GM12878 (cell line): Measurements from ENCODE around the gene FBXW8. TPM values are rescaled to one million over a fixed set of nuclear protein-coding genes. Genes with fewer than 3 reads are reported as not detected.

Experiments
- ATAC-seq: fragments of 200-7000 bp; cut with Tn5 transposase; 3 replicates; pipeline ENCODE4 v1.9.1; 2020; ENCODE audit warnings: mild to moderate bottlenecking, moderate library complexity
- BruUV-seq: library from RNA; stranded (reverse); fragments of 400-500 nt; replicated peaks from 2 replicates; lab custom pipeline; 2021; lab: Mats Ljungman, UMichigan
- CTCF ChIA-PET: fragments of 300-600 bp; sonication (Branson Sonifier 250); formaldehyde crosslinking; extraction: SDS; loops from one replicate; lab custom pipeline; 2021; ENCODE audit warnings: inconsistent platforms; lab: Yijun Ruan, JAX
- POLR2A ChIA-PET: fragments of 350-600 bp; formaldehyde crosslinking; extraction: SDS; loops from one replicate; lab custom pipeline; 2021; ENCODE audit warnings: inconsistent platforms; lab: Charles Lee
- RAD21 ChIA-PET: fragments of 300-600 bp; sonication (Branson Sonifier 250); formaldehyde crosslinking; loops from one replicate; lab custom pipeline; 2023; ENCODE audit warnings: antibody characterized with exemption; ENCODE audit not compliant: unreplicated experiment; lab: Charles Lee
- SMC1A ChIA-PET: fragments of 300-600 bp; sonication (Branson Sonifier 250); formaldehyde crosslinking; loops from one replicate; lab custom pipeline; 2023; ENCODE audit not compliant: unreplicated experiment, uncharacterized antibody; lab: Charles Lee
- DNase-seq: peaks from one replicate; pipeline ENCODE4 v3.0.0-alpha.2; 2011; ENCODE audit warnings: low read depth, low spot score
- FAIRE-seq: peaks from 3 replicates; lab custom pipeline; 2011; peaks lifted over from hg19 to GRCh38; lab: Jason Lieb, UNC
- H2AFZ ChIP-seq: 2 replicates; pipeline ENCODE4 v1.6.0; 2011; ENCODE audit warnings: low read depth, low read length, control low read depth; ENCODE audit not compliant: control insufficient read depth
- H3K27ac ChIP-seq: 2 replicates; pipeline ENCODE4 v1.5.1; 2011; ENCODE audit warnings: control low read depth; ENCODE audit not compliant: control insufficient read depth, insufficient read depth
- H3K27me3 ChIP-seq, 2 experiments: replicated peaks in 1 of 2; 2 replicates each; pipeline versions ENCODE4 v1.6.0 to v1.6.1; 2011; ENCODE audit warnings: low read length in 1 of 2; ENCODE audit not compliant: control insufficient read depth in 2 of 2, insufficient read depth in 2 of 2
- H3K36me3 ChIP-seq, 2 experiments: 2 replicates each; pipeline ENCODE4 v1.5.1; 2011; ENCODE audit warnings: low read length in 1 of 2; ENCODE audit not compliant: control insufficient read depth in 2 of 2, insufficient read depth in 2 of 2
- H3K4me1 ChIP-seq: 2 replicates; pipeline ENCODE4 v1.6.1; 2011; ENCODE audit warnings: mild to moderate bottlenecking, low read length, moderate library complexity, mixed read lengths; ENCODE audit not compliant: control insufficient read depth, insufficient read depth
- H3K4me2 ChIP-seq: 2 replicates; pipeline ENCODE4 v1.6.0; 2011; ENCODE audit warnings: control low read depth; ENCODE audit not compliant: control insufficient read depth, insufficient read depth
- H3K4me3 ChIP-seq: fragments of 200-600 bp; sonication (generic); 2 replicates; pipeline ENCODE4 v1.5.1; 2016
- H3K79me2 ChIP-seq: 2 replicates; pipeline ENCODE4 v1.6.0; 2011; ENCODE audit warnings: low read length; ENCODE audit not compliant: control insufficient read depth, insufficient read depth
- H3K9ac ChIP-seq: 2 replicates; pipeline ENCODE4 v1.8.0; 2011; ENCODE audit warnings: low read length, control low read depth, mixed read lengths; ENCODE audit not compliant: control insufficient read depth, insufficient read depth
- H3K9me3 ChIP-seq: replicated peaks from 3 replicates; pipeline ENCODE4 v1.5.1; 2011; ENCODE audit warnings: mild to moderate bottlenecking, low read length; ENCODE audit not compliant: control insufficient read depth, insufficient read depth
- H4K20me1 ChIP-seq: 2 replicates; pipeline ENCODE4 v1.6.0; 2011; ENCODE audit not compliant: control insufficient read depth, insufficient read depth
- BACH1 ChIP-seq: fragments of 450-650 bp; IDR thresholded peaks from 2 replicates; pipeline ENCODE4 v1.6.1; 2017; ENCODE audit warnings: mild to moderate bottlenecking, borderline replicate concordance
- BRCA1 ChIP-seq: IDR thresholded peaks from 2 replicates; pipeline ENCODE4 v1.6.1; 2011; ENCODE audit warnings: low read depth, low read length, improper control_type of control experiment
- E2F8 ChIP-seq: fragments of 450-650 bp; IDR thresholded peaks from 2 replicates; pipeline ENCODE4 v1.6.1; 2018; ENCODE audit warnings: mild to moderate bottlenecking, low read depth, moderate library complexity; ENCODE audit not compliant: partially characterized antibody
- EZH2 ChIP-seq: IDR thresholded peaks from 2 replicates; pipeline ENCODE4 v1.6.1; 2012; ENCODE audit warnings: low read depth, mild to moderate bottlenecking, control low read depth, inconsistent platforms, low read length, borderline replicate concordance; ENCODE audit not compliant: control insufficient read depth
- HCFC1 ChIP-seq: fragments of 150-350 bp; IDR thresholded peaks from 2 replicates; pipeline ENCODE4 v1.6.1; 2014; ENCODE audit warnings: low read length
- IKZF1 ChIP-seq: fragments of 450-650 bp; conservative IDR thresholded peaks from 2 replicates; pipeline ENCODE4 v1.6.1; 2017; ENCODE audit warnings: antibody characterized with exemption, mild to moderate bottlenecking
- KDM1A ChIP-seq: fragments of 200-600 bp; sonication (generic); IDR thresholded peaks from 2 replicates; pipeline ENCODE4 v1.6.1; 2016; ENCODE audit warnings: borderline replicate concordance
- MTA2 ChIP-seq: fragments of 450-650 bp; IDR thresholded peaks from 2 replicates; pipeline ENCODE4 v1.6.1; 2016; ENCODE audit warnings: low read depth, mild to moderate bottlenecking, moderate library complexity
- MYB ChIP-seq: fragments of 150-350 bp; IDR thresholded peaks from 2 replicates; pipeline ENCODE4 v1.6.1; 2014; ENCODE audit warnings: mild to moderate bottlenecking, low read depth, low read length, borderline replicate concordance
- NFIC ChIP-seq: IDR thresholded peaks from 2 replicates; pipeline ENCODE4 v1.6.1; 2012; ENCODE audit warnings: low read depth, mild to moderate bottlenecking, inconsistent platforms, low read length, moderate library complexity
- NRF1 ChIP-seq: conservative IDR thresholded peaks from 2 replicates; pipeline ENCODE4 v1.6.1; 2011; ENCODE audit warnings: mild to moderate bottlenecking, low read depth, low read length, improper control_type of control experiment
- RCOR1 ChIP-seq: conservative IDR thresholded peaks from 2 replicates; pipeline ENCODE4 v1.6.1; 2012; ENCODE audit warnings: low read depth, low read length, improper control_type of control experiment
- TBL1XR1 ChIP-seq: IDR thresholded peaks from 2 replicates; pipeline ENCODE4 v1.6.1; 2012; ENCODE audit warnings: low read depth, low read length, improper control_type of control experiment
- YBX1 ChIP-seq: fragments of 450-650 bp; IDR thresholded peaks from 2 replicates; pipeline ENCODE4 v1.6.1; 2016; ENCODE audit warnings: antibody characterized with exemption
- ZBTB40 ChIP-seq: fragments of 450-650 bp; IDR thresholded peaks from 2 replicates; pipeline ENCODE4 v1.6.1; 2016; ENCODE audit warnings: mild to moderate bottlenecking, moderate library complexity, borderline replicate concordance
- WGBS: methylation state at CpG from one replicate; pipeline ENCODE4 v1.1.6; 2016; ENCODE audit warnings: low lambda C conversion rate; ENCODE audit not compliant: insufficient replicate concordance, insufficient coverage; ENCODE audit errors: missing lambda C conversion rate; 5-methylcytosine and 5-hydroxymethylcytosine counted together
- in situ Hi-C: fragments of 300-500 bp; cut with MboI; formaldehyde crosslinking; loops from 9 replicates; pipeline ENCODE4 v1.14.3; 2018; ENCODE audit warnings: mixed read lengths
- intact Hi-C: fragments of 100-400 bp; cut with micrococcal nuclease; formaldehyde crosslinking; loops from one replicate; pipeline ENCODE4 v1.14.2; 2022; ENCODE audit not compliant: unreplicated experiment
- polyA plus RNA-seq, 11 experiments: library from polyadenylated mRNA; depleted of rRNA in 4 of 11; unstranded in 6 of 11; stranded (reverse) in 5 of 11; fragments of >200 nt; fragmentation: Nextera tagmentation in 4 of 11; fragmentation: Illumina TruSeq in 1 of 11; extraction: Ambion mirVana in 4 of 11; extraction: Trizol in 1 of 11; gene quantifications; 1 replicate in 1 of 11; 2 replicates in 10 of 11; pipeline versions ENCODE4 v1.2.1 to v1.2.3, GENCODE V29; 2011 to 2016; ENCODE audit warnings: inconsistent platforms in 2 of 11, missing spikeins in 2 of 11, low read depth in 1 of 11
- total RNA-seq, 4 experiments: library from RNA; depleted of rRNA in 3 of 4; stranded (reverse); fragments of >200 nt in 3 of 4; fragmentation: Illumina TruSeq in 1 of 4; extraction: Trizol in 1 of 4; gene quantifications; 2 replicates each; pipeline versions ENCODE4 v1.2.1 to v1.2.3, GENCODE V29; 2013 to 2021

The FBXW8 gene
- total and polyA plus RNA-seq, 10 of the 15 experiments (the other 5 are each of a cell fraction or from before 2014, with no cell fraction given), result 0.49 to 7.5 (median 4.4) TPM

DNA sequence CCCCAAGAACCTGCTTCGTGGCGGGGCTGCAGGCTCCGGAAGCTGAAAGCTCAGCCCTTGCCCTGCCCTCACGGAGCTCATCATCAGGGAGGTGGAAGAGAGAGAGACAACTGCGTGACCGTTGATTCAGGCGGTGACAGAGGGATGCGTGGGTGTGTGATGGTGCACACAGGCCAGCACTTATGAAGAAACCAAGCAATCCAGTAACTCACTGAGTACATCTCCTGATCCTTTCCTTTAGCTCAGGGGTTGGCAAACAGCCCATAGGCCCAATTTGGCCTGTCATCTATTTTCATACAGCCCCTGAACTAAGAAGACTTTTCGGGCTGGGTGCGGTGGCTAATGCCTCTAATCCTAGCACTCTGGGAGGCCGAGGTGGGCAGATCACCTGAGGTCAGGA is 138.5 kb downstream of the FBXW8 start (continued):
- no peak for TF ChIP-seq KDM1A
- no peak for TF ChIP-seq MYB

DNA sequence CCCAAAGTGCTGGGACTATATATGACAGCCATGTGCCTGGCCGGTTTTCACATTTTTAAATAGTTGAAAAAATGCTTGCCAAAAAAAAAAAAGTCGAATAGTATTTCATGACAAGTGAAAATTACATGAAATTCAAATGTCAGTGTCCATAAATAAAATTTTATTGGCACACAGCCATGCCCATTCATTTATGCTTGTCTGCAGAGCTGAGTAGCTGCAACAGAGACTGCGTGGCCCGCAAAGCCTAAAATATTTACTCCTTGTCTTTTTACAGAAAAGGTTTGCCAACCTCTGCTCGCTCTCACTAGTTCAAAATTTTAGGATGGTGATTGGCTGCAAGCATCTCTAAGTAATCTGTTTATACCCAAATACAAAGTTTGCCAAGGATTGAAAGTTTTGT is 139.3 kb downstream of the FBXW8 start:
- Histone ChIP-seq H3K27me3 (no peaks in the 10 kb centered on the region), H3K36me3 (peaks cover 0 to 5% of the 10 kb centered on the region in 2 experiments; a peak in 2 of 4 replicates), H3K9ac (no peak overlapping the region)
- RAD21 ChIA-PET, result no interaction called here
- TF ChIP-seq BRCA1, result no peak
- no peak for TF ChIP-seq ZBTB40
- TF ChIP-seq RCOR1, result no peak
- TF ChIP-seq MTA2, result no peak
- TF ChIP-seq YBX1, result no peak
- no peak for TF ChIP-seq NRF1
- TF ChIP-seq NFIC, result no peak
- no peak for TF ChIP-seq HCFC1
- TF ChIP-seq EZH2, result no peak
- no peak for TF ChIP-seq BACH1
- no peak for TF ChIP-seq E2F8
- no peak for TF ChIP-seq TBL1XR1
- no peak for TF ChIP-seq IKZF1
- TF ChIP-seq, all 136 proteins: peak for 0
- no peak overlapping the region for H3K4me2 ChIP-seq
- H3K79me2 ChIP-seq, result no peaks in the 10 kb centered on the region
- ChIA-PET SMC1A (interaction anchor here (1.3 kb wide), 1 partner anchor 69 kb away, joined by 3 read pairs; no protein-coding TSS in a partner anchor), CTCF (no interaction called here), POLR2A (interaction anchor here (0.6 kb wide), 1 partner anchor 240 kb away, joined by 3 read pairs; no protein-coding TSS in a partner anchor)
- ATAC-seq (no peak), DNase-seq (no peak), FAIRE-seq (no peak)
- no peak overlapping the region for H2AFZ ChIP-seq
- H3K9me3 ChIP-seq, result no peaks in the 10 kb centered on the region
- H3K4me1 ChIP-seq, result peaks cover 10% of the 10 kb centered on the region
- no peaks in the 10 kb centered on the region for H4K20me1 ChIP-seq
- no TSS peak for BruUV-seq
- no peak overlapping the region for H3K4me3 ChIP-seq
- intact Hi-C loops, result no loop called here
- H3K27ac ChIP-seq, result no peak overlapping the region
- in situ Hi-C loops, result no loop called here
- WGBS, result 95% methylated on average over 5 of the region's 5 CpGs
